GM12875 (cell line): ENCODE measurements around the gene ACSF3.
"Not testable (repeated sequence)": the region's sequence is repeated elsewhere in the genome, so short reads cannot be mapped to it uniquely, and the experiment has no call there.

ENCODE experiments used
- H3K4me3 ChIP-seq: one replicate; pipeline ENCODE4 v1.5.1; 2011; ENCODE audit warnings: low read depth, low read length, control low read depth
- CTCF ChIP-seq: IDR thresholded peaks from 2 replicates; pipeline ENCODE4 v1.5.1; 2011; ENCODE audit warnings: low read depth, mild to moderate bottlenecking, control low read depth, inconsistent platforms, low read length, moderate library complexity, borderline replicate concordance; ENCODE audit not compliant: insufficient read depth

ACSF3 gene

DNA sequence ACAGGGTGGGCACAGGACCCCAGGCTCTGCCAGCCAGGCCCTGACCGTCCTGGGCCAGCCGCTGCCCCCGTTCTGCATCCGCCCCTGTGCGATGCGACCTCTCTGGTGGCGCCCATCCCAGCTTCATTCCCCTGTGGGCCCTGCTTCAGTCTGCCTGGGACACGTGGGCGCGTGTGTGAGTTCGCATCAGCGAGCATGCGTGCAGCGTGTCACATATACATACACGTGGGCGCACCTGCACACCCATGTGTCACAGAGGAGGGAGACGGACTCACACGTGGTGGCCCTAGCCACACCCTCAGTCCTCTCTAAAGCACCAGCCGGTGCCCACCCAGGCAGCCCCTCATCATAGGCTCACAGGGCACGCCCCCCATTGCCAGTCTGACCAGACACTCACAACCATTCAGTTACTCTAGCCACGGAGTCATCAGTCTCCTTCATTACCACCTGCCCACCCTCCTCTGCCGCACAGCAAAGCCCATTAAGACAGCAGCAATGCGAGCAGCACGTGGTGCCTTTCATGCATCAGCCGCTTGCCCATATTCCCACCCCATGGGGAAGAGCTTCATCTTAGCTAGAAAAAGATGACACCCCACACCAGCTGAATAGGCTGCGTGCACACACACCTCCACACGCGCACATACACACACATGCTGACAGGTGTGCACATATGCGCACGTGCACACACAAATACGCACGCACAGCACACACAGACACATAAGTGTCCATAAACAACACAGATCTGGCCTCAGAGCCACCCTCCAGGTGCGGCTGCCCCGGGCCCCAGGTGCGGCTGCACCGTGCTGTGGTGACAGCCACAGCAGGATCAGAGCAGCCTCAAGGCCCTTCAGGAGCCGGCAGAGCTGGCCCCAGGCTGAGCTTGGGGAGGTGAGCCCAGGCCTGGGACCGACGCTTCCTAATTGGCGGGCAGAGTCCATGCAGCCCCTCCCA lies 68.4 kb downstream of the ACSF3 start:
- H3K4me3 ChIP-seq, result no peak overlapping the region
- TF ChIP-seq CTCF, result no peak

- TF ChIP-seq CTCF, result no peak
Measured at GRCh38 chr16:89163297-89163696, 69.6 kb downstream of the ACSF3 start.

DNA sequence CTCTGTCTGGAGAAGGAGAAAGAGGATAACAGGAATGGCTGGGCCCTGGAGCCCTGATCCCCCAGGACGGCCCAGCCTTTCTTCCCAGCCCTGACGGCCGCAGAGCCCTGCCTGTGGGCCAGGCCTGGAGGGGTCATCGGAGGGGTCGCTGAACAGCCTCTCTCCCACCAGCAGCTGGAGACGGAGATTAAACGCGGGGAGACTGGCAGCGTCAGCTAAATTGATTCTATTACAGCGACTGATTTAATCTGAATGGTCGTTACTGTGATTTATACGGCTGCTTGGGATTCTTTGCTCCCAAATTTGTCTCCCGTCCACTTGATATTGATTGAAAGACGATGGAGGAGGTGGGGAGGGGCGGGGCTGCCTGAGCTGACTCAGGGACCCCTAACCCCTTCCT lies 70.8 kb downstream of the ACSF3 start:
- no peak for TF ChIP-seq CTCF
- no peak overlapping the region for H3K4me3 ChIP-seq

More at GRCh38 chr16:89163297-89163696, 69.6 kb downstream of the ACSF3 start:
- no peak overlapping the region for H3K4me3 ChIP-seq

GRCh38 chr16:89164847-89165680 lies 71.4 kb downstream of the ACSF3 start:
- TF ChIP-seq CTCF, result no peak
- no peak overlapping the region for H3K4me3 ChIP-seq

DNA sequence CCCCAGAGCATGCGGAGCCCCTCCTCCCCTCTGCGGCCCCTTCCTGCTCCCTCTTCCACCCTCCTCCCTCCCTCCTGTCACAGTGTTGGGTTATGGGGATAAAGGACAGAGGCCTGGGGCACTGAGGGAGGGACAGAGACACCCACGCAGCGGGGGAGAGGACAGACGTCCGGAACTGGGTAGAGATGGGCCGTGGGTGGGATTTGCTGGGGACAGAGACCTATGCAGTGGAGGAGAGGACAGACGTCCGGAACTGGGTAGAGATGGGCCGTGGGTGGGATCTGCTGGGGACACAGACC lies 72.0 kb downstream of the ACSF3 start:
- not testable (repeated sequence) for H3K4me3 ChIP-seq

DNA sequence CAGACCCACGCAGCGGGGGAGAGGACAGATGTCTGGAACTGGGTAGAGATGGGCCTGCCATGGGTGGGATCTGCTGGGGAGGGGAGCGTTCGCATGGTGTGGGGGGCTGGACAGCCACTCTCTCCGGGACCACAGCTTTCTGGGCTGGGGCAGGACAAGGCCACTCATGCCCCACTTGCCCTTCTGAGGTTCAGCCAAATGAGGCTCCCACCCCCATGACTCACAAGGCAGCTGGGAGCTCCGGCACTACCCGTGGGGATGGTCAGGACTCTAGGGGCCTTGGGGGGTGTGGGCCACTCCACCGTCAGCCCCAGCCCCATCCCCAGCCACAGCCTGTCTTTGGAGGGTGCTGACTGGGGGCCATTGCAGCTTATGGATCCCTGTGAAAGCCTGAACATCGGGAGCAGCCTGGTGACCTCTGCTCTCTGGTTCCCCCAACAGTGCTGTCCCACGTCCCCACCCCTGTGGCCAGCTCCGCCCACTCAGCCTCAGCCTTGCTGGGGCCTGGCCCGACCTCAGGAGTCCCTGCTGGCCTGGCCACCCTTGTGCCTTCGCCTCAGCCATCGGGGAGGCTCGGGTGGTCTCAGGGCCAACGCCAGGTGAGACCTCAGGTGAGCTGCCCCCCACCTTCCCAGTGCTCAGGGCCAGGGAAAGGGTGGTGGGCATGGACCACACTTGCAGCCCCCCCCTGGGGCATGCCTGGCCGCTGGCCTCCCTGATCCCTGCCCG lies 73.2 kb downstream of the ACSF3 start:
- H3K4me3 ChIP-seq, result no peak overlapping the region
- TF ChIP-seq CTCF, result no peak

GRCh38 chr16:89167425-89167941 lies 73.8 kb downstream of the ACSF3 start:
- TF ChIP-seq CTCF, result peak; percentile 94
- no peak overlapping the region for H3K4me3 ChIP-seq
